HCT116 (cell line): ENCODE results near the gene SPON1. TPM values are rescaled to one million over a fixed set of nuclear protein-coding genes. Genes with fewer than 3 reads are reported as not detected.

Experiments used
- ATAC-seq: fragments of 200-7000 bp; cut with Tn5 transposase; 2 replicates; pipeline ENCODE4 v1.9.1; 2020; ENCODE audit warnings: mild to moderate bottlenecking, moderate library complexity
- BruUV-seq: library from RNA; stranded (reverse); fragments of 400-500 nt; replicated peaks from 2 replicates; lab custom pipeline; 2021; lab: Mats Ljungman, UMichigan
- CTCF ChIA-PET: fragments of 300-600 bp; sonication (Branson Sonifier 250); formaldehyde crosslinking; loops from one replicate; lab custom pipeline; 2021; ENCODE audit warnings: antibody characterized with exemption; lab: Charles Lee
- POLR2A ChIA-PET: fragments of 300-600, 350-600 bp; sonication (Branson Sonifier 250); formaldehyde crosslinking; loops from one replicate; lab custom pipeline; 2021; ENCODE audit warnings: antibody characterized with exemption; lab: Charles Lee
- RAD21 ChIA-PET, 2 experiments: fragments of 300-600 bp; sonication (Branson Sonifier 250); formaldehyde crosslinking; loops; one replicate each; lab custom pipeline; 2023; ENCODE audit warnings: low total read pairs in 2 of 2; ENCODE audit not compliant: uncharacterized antibody in 2 of 2, unreplicated experiment in 2 of 2, low non-redundant PET in 1 of 2; lab: Charles Lee
- DNase-seq: peaks from one replicate; pipeline ENCODE4 v3.0.0-alpha.2; 2010; ENCODE audit warnings: low read depth, low spot score
- H2AFZ ChIP-seq: fragments of 200-600 bp; shearing (Covaris generic), sonication (generic); 2 replicates; pipeline ENCODE4 v1.6.1; 2017; ENCODE audit warnings: low read depth, mixed run types, mixed read lengths, antibody characterized with exemption, low read length; ENCODE audit not compliant: poor library complexity, severe bottlenecking
- H3K27ac ChIP-seq: 2 replicates; pipeline ENCODE4 v1.5.1; 2012; ENCODE audit warnings: low read depth, low read length
- H3K27me3 ChIP-seq: fragments of 200-600 bp; sonication (generic); 2 replicates; pipeline ENCODE4 v1.6.1; 2016; ENCODE audit warnings: mixed run types, low read length, mixed read lengths; ENCODE audit not compliant: insufficient read depth
- H3K36me3 ChIP-seq, 2 experiments: fragments of 200-500 bp in 1 of 2; fragments of 200-600 bp in 1 of 2; sonication (Bioruptor generic) in 1 of 2; sonication (generic) in 1 of 2; 2 replicates each; pipeline versions ENCODE4 v1.5.1 to v1.6.1; 2014 to 2016; ENCODE audit warnings: low read length in 2 of 2, inconsistent platforms in 1 of 2, mixed read lengths in 1 of 2, mixed run types in 1 of 2; ENCODE audit not compliant: insufficient read depth in 2 of 2, control insufficient read depth in 1 of 2
- H3K4me1 ChIP-seq, 2 experiments: fragments of 200-600 bp in 1 of 2; sonication (generic) in 1 of 2; 2 replicates each; pipeline versions ENCODE4 v1.5.1 to v1.6.1; 2012 to 2017; ENCODE audit warnings: low read length in 2 of 2, inconsistent platforms in 1 of 2, mild to moderate bottlenecking in 1 of 2, mixed read lengths in 1 of 2, mixed run types in 1 of 2, moderate library complexity in 1 of 2; ENCODE audit not compliant: insufficient read depth in 2 of 2, control insufficient read depth in 1 of 2
- H3K4me2 ChIP-seq: fragments of 200-600 bp; sonication (generic); 2 replicates; pipeline ENCODE4 v1.6.1; 2017; ENCODE audit warnings: mixed run types, low read length, mixed read lengths
- H3K4me3 ChIP-seq, 2 experiments: fragments of 200-600 bp in 1 of 2; sonication (generic) in 1 of 2; replicated peaks in 1 of 2; 2 replicates each; pipeline ENCODE4 v1.5.1; 2011 to 2016; ENCODE audit warnings: low read length in 2 of 2, control low read depth in 1 of 2, low read depth in 1 of 2, mild to moderate bottlenecking in 1 of 2, mixed read lengths in 1 of 2, mixed run types in 1 of 2
- H3K79me2 ChIP-seq: fragments of 200-600 bp; sonication (generic); 2 replicates; pipeline ENCODE4 v1.6.1; 2017; ENCODE audit warnings: mild to moderate bottlenecking, mixed run types, low read length, moderate library complexity, mixed read lengths; ENCODE audit not compliant: insufficient read depth
- H3K9ac ChIP-seq: fragments of 200-600 bp; sonication (generic); 2 replicates; pipeline ENCODE4 v1.6.1; 2016; ENCODE audit warnings: low read length, mixed read lengths
- H3K9me2 ChIP-seq: fragments of 200-600 bp; sonication (generic), shearing (Covaris generic); 2 replicates; pipeline ENCODE4 v1.6.1; 2017; ENCODE audit warnings: mixed run types, mild to moderate bottlenecking, moderate library complexity; ENCODE audit not compliant: insufficient read depth
- H3K9me3 ChIP-seq, 2 experiments: fragments of 200-500 bp in 1 of 2; fragments of 200-600 bp in 1 of 2; sonication (Bioruptor generic) in 1 of 2; sonication (generic) in 1 of 2; 2 replicates each; pipeline ENCODE4 v1.6.1; 2014 to 2017; ENCODE audit warnings: low read length in 2 of 2, mixed read lengths in 2 of 2, inconsistent platforms in 1 of 2, low read depth in 1 of 2, mild to moderate bottlenecking in 1 of 2, mixed run types in 1 of 2, moderate library complexity in 1 of 2; ENCODE audit not compliant: control insufficient read depth in 1 of 2, insufficient read depth in 1 of 2
- H4K20me1 ChIP-seq: fragments of 200-600 bp; sonication (generic), shearing (Covaris generic); 2 replicates; pipeline ENCODE4 v1.6.1; 2017; ENCODE audit warnings: mixed run types, mild to moderate bottlenecking, moderate library complexity; ENCODE audit not compliant: insufficient read depth
- ATF3 ChIP-seq: IDR thresholded peaks from 2 replicates; pipeline ENCODE4 v1.6.1; 2012
- CEBPB ChIP-seq: IDR thresholded peaks from 2 replicates; pipeline ENCODE4 v1.6.1; 2012; ENCODE audit warnings: low read depth
- CTCF ChIP-seq, 3 experiments: fragments of 200-600 bp in 1 of 3; sonication (generic) in 1 of 3; IDR thresholded peaks in 2 of 3; conservative IDR thresholded peaks in 1 of 3; 2 replicates each; pipeline ENCODE4 v1.5.1; 2012 to 2017; ENCODE audit warnings: low read depth in 2 of 3, low read length in 2 of 3, antibody characterized with exemption in 1 of 3, borderline replicate concordance in 1 of 3, control low read depth in 1 of 3, mild to moderate bottlenecking in 1 of 3, mixed read lengths in 1 of 3, mixed run types in 1 of 3, moderate library complexity in 1 of 3; ENCODE audit not compliant: insufficient read depth in 1 of 3
- EGR1 ChIP-seq: IDR thresholded peaks from 2 replicates; pipeline ENCODE4 v1.6.1; 2012; ENCODE audit warnings: low read depth
- EZH2 ChIP-seq: fragments of 200-600 bp; sonication (generic); IDR thresholded peaks from 2 replicates; pipeline ENCODE4 v1.6.1; 2017; ENCODE audit warnings: antibody characterized with exemption, mixed run types
- FOSL1 ChIP-seq: IDR thresholded peaks from 2 replicates; pipeline ENCODE4 v1.6.1; 2012; ENCODE audit warnings: low read depth
- JUND ChIP-seq: IDR thresholded peaks from 2 replicates; pipeline ENCODE4 v1.6.1; 2012
- POLR2A ChIP-seq: IDR thresholded peaks from 2 replicates; pipeline ENCODE4 v1.7.0; 2011; ENCODE audit warnings: borderline replicate concordance; ENCODE audit not compliant: insufficient read depth, insufficient read length; ENCODE audit errors: extremely low read depth
- POLR2AphosphoS5 ChIP-seq: IDR thresholded peaks from 2 replicates; pipeline ENCODE4 v1.6.1; 2011; ENCODE audit warnings: mild to moderate bottlenecking, low read depth, low read length, moderate library complexity
- REST ChIP-seq: IDR thresholded peaks from 2 replicates; pipeline ENCODE4 v1.6.1; 2012; ENCODE audit warnings: low read depth
- SIN3A ChIP-seq: IDR thresholded peaks from 2 replicates; pipeline ENCODE4 v1.6.1; 2012; ENCODE audit warnings: low read depth
- SRF ChIP-seq: IDR thresholded peaks from 2 replicates; pipeline ENCODE4 v1.6.1; 2012; ENCODE audit warnings: low read depth
- TCF7L2 ChIP-seq: IDR thresholded peaks from 2 replicates; pipeline ENCODE4 v1.7.0; 2011; ENCODE audit warnings: borderline replicate concordance, inconsistent platforms; ENCODE audit not compliant: insufficient read depth, insufficient read length; ENCODE audit errors: extremely low read depth
- YY1 ChIP-seq: IDR thresholded peaks from 2 replicates; pipeline ENCODE4 v1.6.1; 2011; ENCODE audit warnings: low read length, low read depth, moderate library complexity, mild to moderate bottlenecking; ENCODE audit not compliant: insufficient replicate concordance; ENCODE audit errors: extremely low read depth
- ZBTB33 ChIP-seq: IDR thresholded peaks from 2 replicates; pipeline ENCODE4 v1.6.1; 2011; ENCODE audit warnings: mild to moderate bottlenecking, low read length, moderate library complexity; ENCODE audit not compliant: insufficient replicate concordance; ENCODE audit errors: extremely low read depth
- ZFX ChIP-seq: fragments of 450-650 bp; IDR thresholded peaks from 2 replicates; pipeline ENCODE4 v1.6.1; 2017
- ZNF274 ChIP-seq: fragments of 200-500 bp; sonication (Bioruptor generic); IDR thresholded peaks from 2 replicates; pipeline ENCODE4 v1.6.1; 2014; ENCODE audit warnings: mild to moderate bottlenecking, low read depth, low read length, inconsistent platforms
- intact Hi-C: fragments of 100-400 bp; cut with micrococcal nuclease; formaldehyde crosslinking; loops from 2 replicates; pipeline ENCODE4 v1.10.0; 2022
- total RNA-seq: library from RNA; stranded (reverse); gene quantifications from one replicate; pipeline ENCODE4 v1.2.1, GENCODE V29; 2021; ENCODE audit not compliant: unreplicated experiment

SPON1 gene
- total RNA-seq, 1 experiment from 2014 or later = 0.17 TPM

- no peak for DNase-seq
- Histone ChIP-seq H3K27me3 (no peaks in the 10 kb centered on the region), H3K9me3 (no peaks in the 10 kb centered on the region), H3K4me3 (no peak overlapping the region), H3K4me2 (no peak overlapping the region), H3K36me3 (no peaks in the 10 kb centered on the region), H3K79me2 (no peaks in the 10 kb centered on the region), H2AFZ (no peak overlapping the region), H3K4me1 (no peaks in the 10 kb centered on the region), H4K20me1 (no peaks in the 10 kb centered on the region), H3K27ac (no peak overlapping the region), H3K9me2 (no peaks in the 10 kb centered on the region), H3K9ac (no peak overlapping the region)
- intact Hi-C loops = no loop called here
- no peak for ATAC-seq
- ChIA-PET RAD21 (no interaction called here), CTCF (no interaction called here), POLR2A (no interaction called here)
- no TSS peak for BruUV-seq
- TF ChIP-seq CTCF (IDR thresholded peaks at IDR 0.05 in 2 of 3, conservative IDR thresholded peaks at IDR 0.05 in 1 of 3; ENCODE audit: borderline replicate concordance in 1 of 3, insufficient read depth in 1 of 3, low read depth in 2 of 3, low read length in 2 of 3) = no peak
- TF ChIP-seq TCF7L2 = no peak
- TF ChIP-seq ZNF274 = no peak
- TF ChIP-seq CEBPB = no peak
- TF ChIP-seq REST = no peak
- TF ChIP-seq POLR2AphosphoS5 = no peak
- TF ChIP-seq YY1 = no peak
- no peak for TF ChIP-seq ZBTB33
- no peak for TF ChIP-seq ATF3
- TF ChIP-seq JUND = no peak
- TF ChIP-seq ZFX = no peak
- TF ChIP-seq EGR1 = no peak
- TF ChIP-seq SIN3A = no peak
- no peak for TF ChIP-seq POLR2A
- TF ChIP-seq FOSL1 = no peak
- TF ChIP-seq SRF = no peak
- TF ChIP-seq EZH2 = no peak
These were observed 220.4 kb downstream of the SPON1 start for GRCh38 chr11:14182833-14183364.
